HG02623 (cell line): ENCODE results near the gene ZNF709.
"Not testable (repeated sequence)": the region's sequence is repeated elsewhere in the genome, so short reads cannot be mapped to it uniquely, and the experiment has no call there.

ENCODE experiments used
- ATAC-seq: cut with Tn5 transposase; IDR thresholded peaks from one replicate; pipeline ENCODE4 v1.9.1; 2021; ENCODE audit warnings: moderate library complexity; ENCODE audit not compliant: unreplicated experiment

Gene ZNF709

GRCh38 chr19:12453495-12453894 is 31.1 kb downstream of the ZNF709 start:
- ATAC-seq = no peak

DNA sequence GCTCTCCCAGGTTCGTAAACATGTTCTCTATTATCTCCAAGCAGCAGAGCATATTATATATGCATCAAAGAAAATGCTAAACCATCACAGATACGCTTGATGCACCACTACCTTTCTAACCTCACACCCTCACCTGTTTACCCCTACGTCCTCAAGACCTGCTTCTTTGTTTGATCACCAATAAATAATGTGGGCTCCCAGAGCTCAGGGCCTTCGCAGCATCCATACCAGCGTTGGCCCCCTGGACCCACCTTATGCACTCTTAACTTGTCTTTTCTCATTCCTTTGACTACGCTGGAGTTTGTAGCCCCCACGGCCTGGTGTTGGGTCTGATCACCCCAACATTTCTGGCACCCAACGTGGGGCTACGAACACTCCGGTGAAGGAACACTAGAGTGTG is 33.8 kb downstream of the ZNF709 start:
- no peak for ATAC-seq

GRCh38 chr19:12448808-12449207 is 35.8 kb downstream of the ZNF709 start:
- no peak for ATAC-seq

GRCh38 chr19:12440541-12441316 is 43.9 kb downstream of the ZNF709 start, which contains the start of gene ZNF443:
Gene ZNF443, minus strand, starts transcription at chr19:12441021. Its CDS starts 107 bp downstream, at chr19:12440914.
- ATAC-seq = peak; percentile 97

- ATAC-seq = not testable (repeated sequence)
Measured at GRCh38 chr19:12439686-12440540, 44.7 kb downstream of the ZNF709 start.

DNA sequence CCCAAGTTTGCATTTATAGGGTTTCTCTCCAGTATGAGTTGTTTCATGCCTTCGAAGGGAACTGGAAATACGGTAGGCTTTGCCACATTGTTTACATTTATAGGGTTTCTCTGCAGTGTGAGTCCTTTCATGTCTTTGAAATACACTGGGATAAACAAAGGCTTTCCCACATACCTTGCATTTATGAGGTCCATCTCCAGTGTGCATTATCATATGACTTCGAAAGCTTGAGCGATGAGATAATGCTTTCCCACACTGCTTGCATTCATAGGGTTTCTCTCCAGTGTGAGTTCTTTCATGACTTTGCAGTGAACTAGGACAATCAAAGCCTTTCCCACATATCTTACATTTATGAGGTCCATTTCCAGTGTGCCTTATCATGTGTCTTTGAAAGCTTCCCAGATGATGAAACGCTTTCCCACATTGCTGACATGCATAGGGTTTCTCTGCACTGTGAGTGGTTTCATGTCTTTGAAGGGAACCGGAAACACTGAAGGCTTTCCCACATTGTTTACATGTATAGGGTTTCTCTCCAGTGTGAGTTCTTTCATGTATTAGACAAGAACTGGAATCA is 53.8 kb downstream of the ZNF709 start:
- not testable (repeated sequence) for ATAC-seq

DNA sequence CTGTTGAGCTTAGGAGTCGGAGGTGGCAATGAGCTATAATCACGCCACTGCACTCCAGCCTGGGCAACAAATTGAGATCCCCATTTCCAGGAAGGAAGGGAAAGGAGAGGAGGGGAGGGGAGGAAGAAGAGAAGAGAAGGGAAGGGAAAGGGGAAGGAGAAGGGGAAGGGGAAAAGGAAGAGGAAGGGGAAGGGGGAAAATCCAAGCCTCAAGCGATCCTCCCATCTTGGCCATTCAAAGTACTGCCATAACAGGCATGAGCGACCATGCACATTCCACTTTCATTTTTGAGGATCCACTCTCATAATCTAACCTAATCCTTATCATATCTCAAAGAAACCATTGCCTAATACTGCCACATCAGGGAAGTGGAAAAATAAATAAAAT is 58.7 kb downstream of the ZNF709 start:
- ATAC-seq = no peak

DNA sequence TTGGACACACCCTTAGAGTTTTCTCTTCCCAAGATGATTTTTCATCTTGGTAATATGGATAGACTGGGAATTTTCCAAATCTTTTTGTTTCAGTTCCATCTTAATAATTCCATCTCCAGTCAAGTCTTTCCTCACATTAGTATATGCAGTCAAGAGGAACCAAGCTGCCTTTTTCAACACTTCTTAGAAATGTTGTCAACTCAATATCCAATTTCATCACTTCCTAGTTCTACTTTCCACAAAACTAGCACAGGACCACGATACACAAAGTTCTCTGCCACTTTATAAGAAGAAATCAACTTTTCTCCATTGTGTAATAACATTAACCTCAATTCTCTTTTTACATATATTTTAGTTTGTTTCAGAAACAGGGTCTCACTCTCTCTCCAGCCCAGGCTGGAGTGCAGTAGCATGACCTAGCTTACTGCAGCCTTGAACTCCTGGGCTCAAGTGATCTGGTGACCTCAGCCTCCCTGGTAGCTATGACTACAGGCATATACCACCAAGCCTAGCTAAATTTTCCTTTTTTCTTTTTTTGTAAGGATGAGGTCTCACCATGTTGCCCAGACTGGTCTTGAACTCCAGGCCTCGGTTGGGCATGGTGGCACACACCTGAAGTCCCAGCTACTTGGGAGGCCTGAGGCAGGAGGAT is 59.3 kb downstream of the ZNF709 start:
- ATAC-seq = no peak

DNA sequence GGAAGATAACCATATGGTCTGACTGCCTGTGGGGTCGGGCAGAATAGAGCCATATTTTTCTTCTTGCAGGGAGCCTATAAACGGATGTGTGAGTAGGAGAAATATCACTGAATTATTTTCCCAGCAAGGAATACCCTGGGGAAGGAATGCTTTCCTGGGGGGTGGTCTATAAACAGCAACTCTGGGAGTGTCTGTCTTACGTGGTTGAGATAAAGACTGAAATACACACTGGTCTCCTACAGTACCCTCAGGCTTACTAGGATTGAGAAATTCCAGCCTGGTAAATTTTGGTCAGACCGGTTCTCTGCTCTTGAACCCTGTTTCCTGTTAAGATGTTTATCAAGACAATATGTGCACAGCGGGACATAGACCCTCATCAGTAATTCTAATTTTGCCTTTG is 67.3 kb downstream of the ZNF709 start:
- ATAC-seq = not testable (repeated sequence)

DNA sequence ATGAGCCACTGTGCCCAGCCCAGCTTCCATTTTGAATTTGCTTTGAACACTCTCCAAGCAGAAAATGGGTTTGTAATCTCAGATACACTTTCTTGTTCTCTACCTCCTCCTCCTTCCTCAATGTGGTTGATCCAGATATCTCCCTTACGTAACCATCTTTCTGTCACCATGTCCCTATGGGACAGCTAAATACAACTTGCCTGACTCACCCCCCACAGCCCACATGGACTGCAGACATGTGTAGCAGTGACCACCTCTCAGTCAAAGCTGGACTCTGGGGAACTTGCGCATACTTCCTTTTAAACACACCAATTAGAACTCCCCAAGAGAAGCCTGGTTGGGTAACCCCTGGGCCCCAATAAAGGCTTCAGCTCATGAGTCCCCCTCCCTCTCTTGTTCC is 72.7 kb downstream of the ZNF709 start:
- no peak for ATAC-seq
